ENCODE data around the gene STPG4. TPM values are rescaled to one million over a fixed set of nuclear protein-coding genes. Genes with fewer than 3 reads are reported as not detected.

The STPG4 gene
- total RNA-seq, 4 donors from 2014 or later, result not detected

- TF ChIP-seq POLR2A (IDR thresholded peaks at IDR 0.05) (no peak), CTCF (IDR thresholded peaks at IDR 0.05) (no peak)
- Histone ChIP-seq H3K27me3 (no peaks in the 10 kb centered on the region), H3K4me1 (peaks cover 21 to 63% (median 46%) of the 10 kb centered on the region in 3 donors), H3K36me3 (peaks cover 9 to 79% (median 24%) of the 10 kb centered on the region in 3 donors), H3K9me3 (no peaks in the 10 kb centered on the region), H3K27ac (peak overlapping the region in 3 of 4 donors; percentile 66 to 86 (median 82)), H3K4me3 (no peak overlapping the region)
- intact Hi-C loops (cut with DNase I), result no loop called here
- DNase-seq, result no peak
- WGBS, 2 donors, result 80 to 83% methylated on average over 11 of the region's 11 CpGs
Measured at GRCh38 chr2:47041891-47042684, 113.0 kb downstream of the STPG4 start.

- Histone ChIP-seq H3K27me3 (no peaks in the 10 kb centered on the region), H3K27ac (peak overlapping the region in 3 of 4 donors; percentile 66 to 82 (median 81)), H3K4me3 (no peak overlapping the region), H3K36me3 (peaks cover 5 to 79% (median 20%) of the 10 kb centered on the region in 3 donors), H3K9me3 (no peaks in the 10 kb centered on the region), H3K4me1 (peaks cover 21 to 64% (median 46%) of the 10 kb centered on the region in 3 donors)
- intact Hi-C loops (cut with DNase I), result no loop called here
- TF ChIP-seq CTCF (IDR thresholded peaks at IDR 0.05), result no peak
- TF ChIP-seq POLR2A (IDR thresholded peaks at IDR 0.05), result no peak
- WGBS, 2 donors, result 56 to 100% methylated on average over 2 to 5 of the region's 8 CpGs
- DNase-seq, result no peak
Measured at GRCh38 chr2:47041063-47041462, 114.0 kb downstream of the STPG4 start.

- Histone ChIP-seq H3K27me3 (no peaks in the 10 kb centered on the region), H3K4me3 (no peak overlapping the region), H3K4me1 (peaks cover 21 to 68% (median 46%) of the 10 kb centered on the region in 3 donors), H3K9me3 (no peaks in the 10 kb centered on the region), H3K27ac (peak overlapping the region in 3 of 4 donors; percentile 66 to 82 (median 81)), H3K36me3 (peaks cover 3 to 79% (median 16%) of the 10 kb centered on the region in 3 donors)
- intact Hi-C loops (cut with DNase I), result no loop called here
- DNase-seq, result no peak
- 59 to 85% methylated on average over 5 to 7 of the region's 10 CpGs for WGBS, 2 donors
- TF ChIP-seq CTCF (IDR thresholded peaks at IDR 0.05) (no peak), POLR2A (IDR thresholded peaks at IDR 0.05) (no peak)
Measured at GRCh38 chr2:47040651-47041050, 114.5 kb downstream of the STPG4 start.

- Histone ChIP-seq H3K27ac (peak overlapping the region; percentile 35 to 82 (median 74)), H3K27me3 (no peaks in the 10 kb centered on the region), H3K36me3 (peaks cover 0 to 79% (median 9%) of the 10 kb centered on the region in 3 donors), H3K4me1 (peaks cover 26 to 74% (median 48%) of the 10 kb centered on the region in 3 donors), H3K4me3 (no peak overlapping the region), H3K9me3 (no peaks in the 10 kb centered on the region)
- 80 to 85% methylated on average over 6 to 16 of the region's 17 CpGs for WGBS, 2 donors
- TF ChIP-seq CTCF (IDR thresholded peaks at IDR 0.05) (no peak), POLR2A (IDR thresholded peaks at IDR 0.05) (no peak)
- DNase-seq, result no peak
- intact Hi-C loops (cut with DNase I), result no loop called here
Measured at GRCh38 chr2:47039913-47040562, 115.1 kb downstream of the STPG4 start.

- WGBS, 2 donors, result 39 to 70% methylated on average over 2 of the region's 2 CpGs
- Histone ChIP-seq H3K36me3 (peaks cover 0 to 74% (median 7%) of the 10 kb centered on the region in 3 donors), H3K9me3 (no peaks in the 10 kb centered on the region), H3K27me3 (no peaks in the 10 kb centered on the region), H3K27ac (peak overlapping the region; percentile 35 to 82 (median 74)), H3K4me1 (peaks cover 32 to 79% (median 53%) of the 10 kb centered on the region in 3 donors), H3K4me3 (no peak overlapping the region)
- DNase-seq, result no peak
- intact Hi-C loops (cut with DNase I), result no loop called here
- TF ChIP-seq CTCF (IDR thresholded peaks at IDR 0.05), result no peak
- TF ChIP-seq POLR2A (IDR thresholded peaks at IDR 0.05), result no peak
Measured at GRCh38 chr2:47039489-47039870, 115.6 kb downstream of the STPG4 start.
